Measurements from ENCODE around the gene RAB10. TPM values are rescaled to one million over a fixed set of nuclear protein-coding genes. Genes with fewer than 3 reads are reported as not detected.
"Not testable (repeated sequence)": the region's sequence is repeated elsewhere in the genome, so short reads cannot be mapped to it uniquely, and the experiment has no call there.

Gene RAB10
- polyA plus RNA-seq, 3 donors from 2014 or later: 69.9 to 85.2 (median 80.5) TPM

DNA sequence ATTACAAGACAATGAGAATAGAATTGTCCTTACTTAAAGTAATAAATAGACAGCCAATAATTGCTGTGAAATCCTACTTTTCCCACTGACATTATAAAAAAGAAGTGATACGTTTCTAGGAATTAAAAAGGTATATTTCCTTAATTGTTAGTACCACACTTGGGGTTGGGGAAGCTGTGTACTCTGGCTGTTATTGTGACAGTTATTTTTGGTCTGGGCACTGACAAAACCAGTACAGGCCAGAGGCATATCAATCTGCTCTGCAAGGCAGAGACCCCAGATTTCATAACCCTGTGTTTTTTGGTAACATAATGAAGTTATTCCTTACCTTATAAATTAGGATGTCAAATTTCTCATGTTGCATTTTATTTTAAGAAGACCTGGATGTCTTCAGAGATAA, 66.5 kb downstream of the RAB10 start:
- Mint-ChIP-seq H3K27ac (peak overlapping the region in 1 of 6 donors; percentile 38), H3K4me1 (peaks cover 25 to 80% of the 10 kb centered on the region in 2 donors), H3K27me3 (ENCODE audit: low read depth in 3 of 3) (peaks cover 0 to 2% (median 1%) of the 10 kb centered on the region in 3 donors), H3K9me3 (no peaks in the 10 kb centered on the region), H3K36me3 (peaks cover 16 to 17% (median 17%) of the 10 kb centered on the region in 3 donors), H3K4me3 (no peak overlapping the region)
- DNase-seq: no peak

DNA sequence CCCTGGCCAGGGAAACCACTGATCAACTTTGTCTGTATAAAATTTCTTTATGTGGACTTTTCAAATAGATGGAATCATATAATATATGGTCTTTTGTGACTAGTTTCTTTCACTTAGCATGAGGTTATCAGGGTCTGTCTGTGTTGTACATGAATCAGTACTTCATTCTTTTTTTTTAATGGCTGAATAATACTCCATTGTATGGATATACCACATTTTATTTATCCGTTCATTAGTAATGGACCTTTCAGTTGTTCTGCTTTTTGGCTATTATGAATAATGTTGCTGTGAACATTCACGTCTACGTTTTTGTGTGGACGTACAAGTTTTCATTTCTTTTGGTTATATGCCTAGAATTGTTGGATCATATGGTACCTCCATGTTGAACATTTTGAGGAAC, 69.9 kb downstream of the RAB10 start:
- H3K27me3 Mint-ChIP-seq (ENCODE audit: low read depth in 3 of 3): peaks cover 0 to 2% (median 0%) of the 10 kb centered on the region in 3 donors

DNA sequence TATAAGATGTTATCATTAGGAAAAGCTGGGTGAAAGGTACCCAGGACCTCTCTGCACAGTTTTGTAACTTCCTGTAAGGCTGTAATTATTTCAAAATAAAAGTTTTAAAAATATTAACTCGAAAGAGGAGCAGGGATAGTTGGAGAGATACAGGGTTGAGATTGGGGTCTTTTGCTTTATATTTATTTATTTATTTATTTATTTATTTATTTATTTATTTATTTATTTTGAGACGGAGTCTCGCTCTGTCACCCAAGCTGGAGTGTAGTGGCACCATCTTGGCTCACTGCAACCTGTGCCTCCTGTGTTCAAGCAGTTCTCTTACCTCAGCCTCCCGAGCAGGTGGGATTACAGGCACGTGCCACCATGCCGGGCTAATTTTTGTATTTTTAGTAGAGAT, 74.8 kb downstream of the RAB10 start:
- not testable (repeated sequence) for DNase-seq; H3K9me3 Mint-ChIP-seq; H3K4me3 Mint-ChIP-seq; H3K27me3 Mint-ChIP-seq (ENCODE audit: low read depth in 3 of 3); H3K27ac Mint-ChIP-seq
- peaks cover 7 to 11% (median 8%) of the 10 kb centered on the region in 3 donors for H3K36me3 Mint-ChIP-seq
- H3K4me1 Mint-ChIP-seq: peaks cover 15 to 34% of the 10 kb centered on the region in 2 donors

More for the DNA sequence above, 69.9 kb downstream of the RAB10 start:
- H3K36me3 Mint-ChIP-seq: peaks cover 14 to 17% (median 16%) of the 10 kb centered on the region in 3 donors
- peaks cover 22 to 69% of the 10 kb centered on the region in 2 donors for H3K4me1 Mint-ChIP-seq
- no peak overlapping the region for H3K27ac Mint-ChIP-seq
- no peak for DNase-seq
- H3K9me3 Mint-ChIP-seq: no peaks in the 10 kb centered on the region
- no peak overlapping the region for H3K4me3 Mint-ChIP-seq

DNA sequence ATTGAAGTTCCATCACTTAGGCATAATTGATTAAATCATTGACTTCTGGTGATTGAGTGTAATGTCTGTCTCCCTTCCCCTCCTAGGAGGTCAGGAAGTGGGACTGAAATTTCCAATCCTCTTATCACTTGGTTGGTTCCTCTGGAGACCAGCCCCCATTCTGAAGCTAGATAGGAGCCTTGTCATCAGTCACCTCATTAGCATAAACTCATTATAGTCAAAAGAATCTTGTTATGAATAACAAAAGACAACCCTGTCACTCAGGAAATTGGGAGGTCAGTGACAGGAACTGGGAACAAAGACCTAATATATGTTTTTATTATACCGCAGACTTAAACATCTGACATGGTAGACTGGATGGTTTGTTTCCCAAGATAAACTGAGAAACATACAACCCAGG, 78.3 kb downstream of the RAB10 start:
- Mint-ChIP-seq H3K4me1 (peaks cover 13 to 34% of the 10 kb centered on the region in 2 donors), H3K27me3 (ENCODE audit: low read depth in 3 of 3) (no peaks in the 10 kb centered on the region), H3K9me3 (no peaks in the 10 kb centered on the region), H3K27ac (no peak overlapping the region), H3K36me3 (peaks cover 0 to 7% (median 6%) of the 10 kb centered on the region in 3 donors), H3K4me3 (no peak overlapping the region)
- no peak for DNase-seq

DNA sequence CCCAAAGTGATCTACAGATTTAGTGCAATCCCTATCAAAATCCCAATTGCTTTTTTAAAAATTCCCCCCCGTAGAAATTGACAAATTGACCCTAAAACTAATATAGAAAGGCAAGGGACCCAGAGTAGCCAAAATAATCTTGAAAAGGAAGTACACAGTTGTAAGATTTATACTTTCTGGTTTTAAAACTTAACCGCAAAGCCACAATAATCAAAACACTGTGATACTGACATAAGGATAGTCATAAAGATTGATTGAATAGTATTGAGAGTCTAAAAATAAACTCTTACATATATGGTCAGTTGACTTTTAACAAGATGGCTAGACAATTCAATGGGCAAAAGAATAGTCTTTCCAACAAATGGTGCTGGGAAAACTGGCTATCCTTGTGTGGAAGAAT, 80.3 kb downstream of the RAB10 start:
- H3K9me3 Mint-ChIP-seq: no peaks in the 10 kb centered on the region
- H3K36me3 Mint-ChIP-seq: peaks cover 0 to 7% (median 6%) of the 10 kb centered on the region in 3 donors
- peaks cover 11 to 35% of the 10 kb centered on the region in 2 donors for H3K4me1 Mint-ChIP-seq
- peak overlapping the region in 1 of 6 donors; percentile 6 for H3K27ac Mint-ChIP-seq
- no peaks in the 10 kb centered on the region for H3K27me3 Mint-ChIP-seq (ENCODE audit: low read depth in 3 of 3)
- H3K4me3 Mint-ChIP-seq: no peak overlapping the region
- DNase-seq: no peak

DNA sequence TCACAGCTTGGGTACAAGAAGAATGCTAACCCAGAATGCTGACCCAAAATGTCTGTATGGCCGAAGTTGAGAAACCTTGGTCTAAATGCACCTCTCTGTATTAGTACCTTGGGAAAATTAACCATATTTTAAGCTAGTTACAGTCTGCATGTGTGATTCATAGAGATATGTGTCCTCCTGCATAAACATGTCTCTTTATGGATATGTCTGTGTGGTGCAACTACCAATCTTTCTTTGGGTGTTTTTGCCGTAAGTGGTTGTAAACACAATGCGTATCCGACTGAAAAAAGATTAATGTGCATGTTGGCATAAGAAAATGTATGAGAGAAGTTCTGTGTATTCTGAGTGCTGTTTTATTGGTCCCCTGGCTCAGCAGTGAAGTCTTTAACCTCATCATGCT, 84.8 kb downstream of the RAB10 start:
- DNase-seq: no peak
- Mint-ChIP-seq H3K27ac (peak overlapping the region in 1 of 6 donors; percentile 6), H3K9me3 (no peaks in the 10 kb centered on the region), H3K4me1 (peaks cover 30 to 65% of the 10 kb centered on the region in 2 donors), H3K36me3 (peaks cover 0 to 4% (median 3%) of the 10 kb centered on the region in 3 donors), H3K27me3 (ENCODE audit: low read depth in 3 of 3) (peaks cover 0 to 2% (median 0%) of the 10 kb centered on the region in 3 donors), H3K4me3 (no peak overlapping the region)

DNA sequence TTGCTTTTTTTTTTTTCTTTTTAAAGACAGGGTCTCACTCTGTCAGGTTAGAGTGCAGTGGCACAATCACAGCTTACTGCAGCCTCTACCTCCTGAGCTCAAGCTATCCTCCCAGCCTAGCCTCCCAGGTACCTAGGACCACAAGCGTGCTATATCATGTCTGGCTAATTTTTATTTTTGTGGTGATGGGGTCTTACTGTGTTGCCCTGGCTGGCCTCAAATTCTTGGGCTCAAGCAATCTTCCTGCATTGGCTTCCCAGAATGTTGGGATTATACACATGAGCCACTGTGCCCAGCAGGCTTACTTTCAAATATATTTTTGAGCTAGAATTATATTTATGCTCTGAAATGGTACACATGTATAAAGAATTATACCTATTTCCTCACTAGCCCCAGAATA, 85.6 kb downstream of the RAB10 start:
- Mint-ChIP-seq H3K36me3 (peaks cover 0 to 4% (median 3%) of the 10 kb centered on the region in 3 donors), H3K27ac (no peak overlapping the region), H3K4me1 (peaks cover 28 to 66% of the 10 kb centered on the region in 2 donors)

DNA sequence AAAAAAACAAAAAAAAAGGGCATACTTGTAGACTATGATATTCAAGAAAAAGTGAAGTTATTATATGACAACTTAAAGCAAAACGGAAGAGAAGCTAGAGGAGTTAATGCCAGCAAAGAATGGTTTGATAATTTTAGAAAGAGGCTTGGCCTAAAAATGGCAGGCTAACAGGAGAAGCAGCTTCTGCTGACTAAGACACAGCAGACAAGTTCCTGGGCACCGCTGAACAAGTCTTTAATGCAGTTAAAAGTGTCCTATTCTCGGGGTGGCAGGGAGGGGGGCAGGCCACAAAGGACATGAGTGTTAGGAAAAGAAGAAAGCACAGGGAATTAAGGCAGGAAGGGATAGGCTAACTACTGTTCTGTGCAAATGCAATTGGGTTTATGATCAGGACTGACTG, 88.7 kb downstream of the RAB10 start:
- Mint-ChIP-seq H3K27me3 (ENCODE audit: low read depth in 3 of 3) (peaks cover 0 to 2% (median 1%) of the 10 kb centered on the region in 3 donors), H3K4me3 (peak overlapping the region; percentile 37 to 71 (median 59)), H3K9me3 (no peaks in the 10 kb centered on the region), H3K4me1 (peaks cover 45 to 76% of the 10 kb centered on the region in 2 donors), H3K36me3 (no peaks in the 10 kb centered on the region), H3K27ac (peak overlapping the region; percentile 36 to 87 (median 72))
- no peak for DNase-seq

More for the DNA sequence above, 85.6 kb downstream of the RAB10 start:
- peaks cover 0 to 2% (median 0%) of the 10 kb centered on the region in 3 donors for H3K27me3 Mint-ChIP-seq (ENCODE audit: low read depth in 3 of 3)
- H3K4me3 Mint-ChIP-seq: no peak overlapping the region
- H3K9me3 Mint-ChIP-seq: no peaks in the 10 kb centered on the region
- DNase-seq: no peak

DNA sequence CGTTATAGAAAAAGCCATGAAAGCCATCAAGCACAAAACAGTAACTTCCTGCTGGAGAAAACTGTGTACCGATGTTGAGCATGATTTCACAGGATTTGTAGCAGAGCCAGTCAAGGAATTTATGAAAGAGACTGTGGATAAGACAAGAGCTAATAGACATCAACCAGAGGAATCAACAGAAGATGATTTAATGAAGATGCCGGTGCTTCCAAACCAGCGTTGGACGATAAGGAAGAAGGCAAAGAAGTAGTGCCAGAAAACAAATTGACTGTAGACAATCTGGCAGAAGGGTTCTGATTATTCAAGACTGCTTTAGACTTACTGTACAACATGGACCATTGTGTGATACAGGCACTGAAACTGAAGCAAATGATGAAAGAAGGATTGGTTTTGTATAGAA, 89.5 kb downstream of the RAB10 start:
- H3K4me1 Mint-ChIP-seq: peaks cover 45 to 73% of the 10 kb centered on the region in 2 donors
- H3K27ac Mint-ChIP-seq: peak overlapping the region; percentile 10 to 80 (median 30)
- peak overlapping the region in 1 of 5 donors; percentile 3 for H3K4me3 Mint-ChIP-seq
- H3K27me3 Mint-ChIP-seq (ENCODE audit: low read depth in 3 of 3): peaks cover 0 to 2% (median 1%) of the 10 kb centered on the region in 3 donors
- no peaks in the 10 kb centered on the region for H3K36me3 Mint-ChIP-seq
- H3K9me3 Mint-ChIP-seq: no peaks in the 10 kb centered on the region
- DNase-seq: no peak

DNA sequence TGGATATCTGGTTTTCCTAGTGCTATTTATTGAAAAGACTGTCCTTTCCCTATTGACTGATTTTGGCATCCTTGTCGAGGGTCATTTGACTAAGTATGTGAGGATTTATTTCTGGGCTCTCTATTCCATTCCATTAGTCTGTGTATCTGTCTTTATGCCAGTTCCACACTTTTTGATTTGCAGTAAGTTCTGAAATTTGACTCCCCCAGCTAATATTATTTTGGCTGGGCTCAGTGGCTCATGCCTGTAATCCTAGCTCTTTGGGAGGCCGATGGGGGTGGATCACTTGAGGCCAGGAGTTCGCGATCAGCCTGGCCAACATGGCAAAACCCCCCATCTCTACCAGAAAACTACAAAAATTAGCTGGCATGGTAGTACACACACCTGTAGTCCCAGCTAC, 92.2 kb downstream of the RAB10 start:
- H3K36me3 Mint-ChIP-seq: peaks cover 0 to 7% (median 3%) of the 10 kb centered on the region in 3 donors
- no peak overlapping the region for H3K27ac Mint-ChIP-seq
- H3K27me3 Mint-ChIP-seq (ENCODE audit: low read depth in 3 of 3): peaks cover 0 to 1% (median 0%) of the 10 kb centered on the region in 3 donors
- peaks cover 51 to 73% of the 10 kb centered on the region in 2 donors for H3K4me1 Mint-ChIP-seq
- DNase-seq: no peak
- H3K9me3 Mint-ChIP-seq: no peaks in the 10 kb centered on the region
- H3K4me3 Mint-ChIP-seq: no peak overlapping the region

DNA sequence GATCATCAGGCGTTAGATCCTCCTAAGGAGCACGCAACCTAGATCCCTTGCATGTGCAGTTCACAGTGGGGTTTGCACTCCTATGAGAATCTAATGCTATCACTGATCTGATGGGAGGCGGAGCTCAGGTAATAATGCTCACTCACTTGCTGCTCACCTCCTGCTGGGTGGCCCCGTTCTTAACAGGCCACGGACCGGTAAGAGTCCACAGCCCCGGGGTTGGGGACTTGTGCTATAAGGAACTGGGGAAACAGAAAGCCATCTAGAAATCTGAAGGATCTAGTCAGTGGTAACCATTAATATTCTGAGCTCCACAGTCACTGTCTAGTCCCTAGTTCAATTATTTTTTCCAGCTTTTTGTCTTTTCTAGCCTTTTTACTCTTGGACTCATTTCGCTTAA, 94.3 kb downstream of the RAB10 start:
- Mint-ChIP-seq H3K27me3 (ENCODE audit: low read depth in 3 of 3) (peaks cover 0 to 1% (median 0%) of the 10 kb centered on the region in 3 donors), H3K9me3 (no peaks in the 10 kb centered on the region), H3K27ac (no peak overlapping the region), H3K4me1 (peaks cover 35 to 55% of the 10 kb centered on the region in 2 donors), H3K36me3 (peaks cover 0 to 7% (median 3%) of the 10 kb centered on the region in 3 donors), H3K4me3 (no peak overlapping the region)
- no peak for DNase-seq

DNA sequence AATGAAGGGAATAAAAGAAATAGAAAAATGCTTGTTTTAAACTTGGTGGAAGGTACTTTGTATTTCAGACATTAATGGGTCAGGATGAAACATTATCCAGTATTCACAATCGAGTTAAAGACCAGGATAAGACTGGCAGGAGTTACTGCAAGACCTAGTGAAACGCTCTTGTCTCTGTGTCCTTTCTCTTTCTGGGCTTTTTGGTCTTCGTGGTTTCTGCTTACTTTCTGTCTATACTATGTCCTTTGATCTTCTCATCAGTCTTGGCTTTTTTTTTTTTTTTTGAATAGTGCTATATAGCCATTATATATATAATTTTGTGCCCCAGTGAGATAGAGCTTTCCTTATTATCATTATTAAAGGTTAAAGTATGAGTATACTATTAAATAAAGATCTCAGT, 96.9 kb downstream of the RAB10 start:
- H3K9me3 Mint-ChIP-seq: no peaks in the 10 kb centered on the region
- DNase-seq: no peak
- H3K4me3 Mint-ChIP-seq: no peak overlapping the region
- peak overlapping the region in 3 of 6 donors; percentile 3 to 76 (median 53) for H3K27ac Mint-ChIP-seq
- peaks cover 14 to 31% of the 10 kb centered on the region in 2 donors for H3K4me1 Mint-ChIP-seq
- no peaks in the 10 kb centered on the region for H3K27me3 Mint-ChIP-seq (ENCODE audit: low read depth in 3 of 3)
- peaks cover 3 to 14% (median 13%) of the 10 kb centered on the region in 3 donors for H3K36me3 Mint-ChIP-seq

DNA sequence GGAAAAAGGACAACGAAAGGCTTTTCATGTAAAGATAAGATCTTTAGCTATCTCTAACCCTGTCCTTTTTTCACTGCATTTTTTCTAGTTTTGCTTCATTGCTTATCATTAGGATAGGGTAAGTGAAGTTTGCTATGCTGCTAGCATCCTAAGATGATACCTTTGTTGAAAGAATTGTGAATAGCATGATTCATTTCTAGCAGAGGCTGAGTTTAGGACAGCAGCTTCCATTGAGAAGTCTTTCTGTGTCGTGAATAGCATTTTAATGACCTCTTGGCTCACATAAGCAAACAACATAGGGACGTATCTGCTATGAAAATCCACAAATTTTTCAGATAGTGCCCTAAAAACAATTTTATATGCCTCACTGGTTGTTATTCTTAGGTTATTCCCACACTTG, 102.6 kb downstream of the RAB10 start:
- Mint-ChIP-seq H3K36me3 (peaks cover 6 to 13% (median 13%) of the 10 kb centered on the region in 3 donors), H3K4me1 (peaks cover 1 to 6% of the 10 kb centered on the region in 2 donors), H3K4me3 (no peak overlapping the region), H3K27me3 (ENCODE audit: low read depth in 3 of 3) (peaks cover 0 to 1% (median 0%) of the 10 kb centered on the region in 3 donors), H3K9me3 (no peaks in the 10 kb centered on the region), H3K27ac (no peak overlapping the region)
- no peak for DNase-seq

DNA sequence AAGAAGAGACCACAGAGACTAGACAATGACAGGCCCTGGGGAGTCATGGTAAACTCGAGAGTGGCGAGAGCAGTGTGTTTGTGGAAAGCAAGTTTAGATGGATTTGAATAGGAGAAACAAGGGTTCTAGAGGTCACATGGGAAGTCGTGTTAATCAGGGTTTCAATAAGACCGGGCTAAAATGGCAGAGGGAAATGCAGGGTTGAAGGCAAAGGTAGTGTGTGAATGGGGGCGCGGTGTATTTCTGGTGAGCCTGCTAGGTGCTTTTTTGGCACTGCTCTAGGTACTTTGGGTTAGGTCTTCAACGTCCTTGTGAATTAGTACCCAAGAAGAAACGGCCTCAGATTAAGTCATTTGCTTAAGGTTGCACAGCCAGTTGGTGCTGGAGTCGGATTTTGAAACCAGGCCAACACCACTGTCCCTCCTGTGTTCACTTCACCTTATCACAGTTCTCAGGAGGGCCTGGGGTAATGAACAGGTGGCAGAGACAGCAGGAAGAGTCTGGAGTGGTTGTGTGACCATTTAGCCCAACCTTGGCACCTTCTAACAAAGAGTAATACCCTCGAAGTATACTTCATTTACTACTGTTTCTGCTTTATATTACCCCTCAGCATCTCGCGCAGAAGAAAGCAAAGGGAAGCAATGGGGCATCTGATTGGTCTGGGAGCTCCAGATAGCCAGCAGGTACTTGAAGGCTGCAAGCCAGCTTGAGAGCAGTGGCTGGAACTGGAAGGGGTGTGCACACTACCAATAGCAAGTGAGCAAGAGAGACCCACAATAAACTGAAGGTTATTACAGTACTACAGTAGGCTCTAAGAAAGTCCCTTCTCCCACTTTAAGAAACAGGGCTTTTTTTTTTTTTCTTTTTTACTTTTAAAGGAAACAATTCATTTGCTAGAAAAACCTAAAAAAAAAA, 105.6 kb downstream of the RAB10 start:
- peaks cover 0 to 1% (median 0%) of the 10 kb centered on the region in 3 donors for H3K27me3 Mint-ChIP-seq (ENCODE audit: low read depth in 3 of 3)
- H3K4me1 Mint-ChIP-seq: peaks cover 0 to 6% of the 10 kb centered on the region in 2 donors
- DNase-seq: no peak
- no peaks in the 10 kb centered on the region for H3K9me3 Mint-ChIP-seq
- peak overlapping the region in 1 of 6 donors; percentile 12 for H3K27ac Mint-ChIP-seq
- H3K4me3 Mint-ChIP-seq: no peak overlapping the region
- peaks cover 6 to 13% (median 10%) of the 10 kb centered on the region in 3 donors for H3K36me3 Mint-ChIP-seq
